Measurements from ENCODE around the gene ADK. TPM values are rescaled to one million over a fixed set of nuclear protein-coding genes. Genes with fewer than 3 reads are reported as not detected.
"Not testable (repeated sequence)": the region's sequence is repeated elsewhere in the genome, so short reads cannot be mapped to it uniquely, and the experiment has no call there.

ADK gene
- total and polyA plus RNA-seq, 2 donors from 2014 or later = 33.0 to 38.3 TPM

GRCh38 chr10:74137992-74138391 is 13.0 kb upstream of the ADK start:
- no peak overlapping the region for H3K4me3 ChIP-seq (ENCODE audit: low read length in 3 of 3)
- TF ChIP-seq, protein P1, sequence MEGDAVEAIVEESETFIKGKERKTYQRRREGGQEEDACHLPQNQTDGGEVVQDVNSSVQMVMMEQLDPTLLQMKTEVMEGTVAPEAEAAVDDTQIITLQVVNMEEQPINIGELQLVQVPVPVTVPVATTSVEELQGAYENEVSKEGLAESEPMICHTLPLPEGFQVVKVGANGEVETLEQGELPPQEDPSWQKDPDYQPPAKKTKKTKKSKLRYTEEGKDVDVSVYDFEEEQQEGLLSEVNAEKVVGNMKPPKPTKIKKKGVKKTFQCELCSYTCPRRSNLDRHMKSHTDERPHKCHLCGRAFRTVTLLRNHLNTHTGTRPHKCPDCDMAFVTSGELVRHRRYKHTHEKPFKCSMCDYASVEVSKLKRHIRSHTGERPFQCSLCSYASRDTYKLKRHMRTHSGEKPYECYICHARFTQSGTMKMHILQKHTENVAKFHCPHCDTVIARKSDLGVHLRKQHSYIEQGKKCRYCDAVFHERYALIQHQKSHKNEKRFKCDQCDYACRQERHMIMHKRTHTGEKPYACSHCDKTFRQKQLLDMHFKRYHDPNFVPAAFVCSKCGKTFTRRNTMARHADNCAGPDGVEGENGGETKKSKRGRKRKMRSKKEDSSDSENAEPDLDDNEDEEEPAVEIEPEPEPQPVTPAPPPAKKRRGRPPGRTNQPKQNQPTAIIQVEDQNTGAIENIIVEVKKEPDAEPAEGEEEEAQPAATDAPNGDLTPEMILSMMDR (IDR thresholded peaks at IDR 0.05; ENCODE audit: borderline replicate concordance, extremely low read depth, insufficient read depth) = no peak
- H3K4me1 ChIP-seq (ENCODE audit: control insufficient read depth in 2 of 3, insufficient read depth in 2 of 3, low read depth in 1 of 3, low read length in 3 of 3) = no peaks in the 10 kb centered on the region
- H3K36me3 ChIP-seq (ENCODE audit: control insufficient read depth in 2 of 3, insufficient read depth in 3 of 3, low read length in 3 of 3) = peaks cover 11 to 27% (median 16%) of the 10 kb centered on the region in 3 donors
- FAIRE-seq (no peak), DNase-seq (no peak)
- no peak overlapping the region for H3K9ac ChIP-seq (ENCODE audit: low read length in 3 of 3)
- no peaks in the 10 kb centered on the region for H3K27me3 ChIP-seq (ENCODE audit: control insufficient read depth, insufficient read depth, low read length)
- intact Hi-C loops (cut with DNase I) = no loop called here
- H3K27ac ChIP-seq (ENCODE audit: low read depth in 2 of 2, low read length in 2 of 2) = no peak overlapping the region
- no peaks in the 10 kb centered on the region for H3K9me3 ChIP-seq (ENCODE audit: control insufficient read depth in 2 of 3, insufficient read depth in 1 of 3, low read length in 3 of 3)

GRCh38 chr10:74138596-74138995 is 12.4 kb upstream of the ADK start:
- H3K4me3 ChIP-seq (ENCODE audit: low read length in 3 of 3); H3K4me1 ChIP-seq (ENCODE audit: control insufficient read depth in 2 of 3, insufficient read depth in 2 of 3, low read depth in 1 of 3, low read length in 3 of 3); DNase-seq; H3K27ac ChIP-seq (ENCODE audit: low read depth in 2 of 2, low read length in 2 of 2); FAIRE-seq; H3K9me3 ChIP-seq (ENCODE audit: control insufficient read depth in 2 of 3, insufficient read depth in 1 of 3, low read length in 3 of 3); H3K27me3 ChIP-seq (ENCODE audit: control insufficient read depth, insufficient read depth, low read length); intact Hi-C loops (cut with DNase I); H3K9ac ChIP-seq (ENCODE audit: low read length in 3 of 3): not testable (repeated sequence)
- peaks cover 11 to 27% (median 16%) of the 10 kb centered on the region in 3 donors for H3K36me3 ChIP-seq (ENCODE audit: control insufficient read depth in 2 of 3, insufficient read depth in 3 of 3, low read length in 3 of 3)

DNA sequence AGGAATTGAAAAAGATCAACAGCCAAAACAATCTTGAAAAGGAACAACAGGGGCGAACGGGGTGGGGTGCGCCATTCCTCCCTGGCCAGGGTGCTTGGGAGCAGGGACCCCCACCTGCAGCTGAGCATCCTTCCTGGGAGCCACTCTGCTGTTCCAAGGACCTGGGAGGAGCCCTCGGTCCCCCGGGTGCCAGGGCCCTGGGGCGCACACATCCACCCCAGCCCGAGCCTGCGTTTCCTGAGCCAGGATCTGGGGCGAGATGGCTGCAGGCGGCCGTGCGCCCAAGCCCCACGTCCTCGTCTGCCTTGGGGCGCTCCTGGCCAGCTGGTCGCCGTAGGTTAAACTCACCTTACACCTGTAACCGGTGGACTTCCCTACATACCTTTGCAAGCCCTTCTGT is 11.0 kb upstream of the ADK start:
- TF ChIP-seq, protein P1 (IDR thresholded peaks at IDR 0.05; ENCODE audit: borderline replicate concordance, extremely low read depth, insufficient read depth) = no peak
- H3K9ac ChIP-seq (ENCODE audit: low read length in 3 of 3) = no peak overlapping the region
- no peak for FAIRE-seq
- H3K9me3 ChIP-seq (ENCODE audit: control insufficient read depth in 2 of 3, insufficient read depth in 1 of 3, low read length in 3 of 3) = no peaks in the 10 kb centered on the region
- intact Hi-C loops (cut with DNase I) = no loop called here
- H3K4me3 ChIP-seq (ENCODE audit: low read length in 3 of 3) = no peak overlapping the region
- no peaks in the 10 kb centered on the region for H3K4me1 ChIP-seq (ENCODE audit: control insufficient read depth in 2 of 3, insufficient read depth in 2 of 3, low read depth in 1 of 3, low read length in 3 of 3)
- no peak overlapping the region for H3K27ac ChIP-seq (ENCODE audit: low read depth in 2 of 2, low read length in 2 of 2)
- DNase-seq = no peak
- H3K36me3 ChIP-seq (ENCODE audit: control insufficient read depth in 2 of 3, insufficient read depth in 3 of 3, low read length in 3 of 3) = peaks cover 11 to 24% (median 13%) of the 10 kb centered on the region in 3 donors
- H3K27me3 ChIP-seq (ENCODE audit: control insufficient read depth, insufficient read depth, low read length) = no peaks in the 10 kb centered on the region

- no peaks in the 10 kb centered on the region for H3K9me3 ChIP-seq (ENCODE audit: control insufficient read depth in 2 of 3, insufficient read depth in 1 of 3, low read length in 3 of 3)
- DNase-seq = no peak
- H3K9ac ChIP-seq (ENCODE audit: low read length in 3 of 3) = no peak overlapping the region
- no peak overlapping the region for H3K27ac ChIP-seq (ENCODE audit: low read depth in 2 of 2, low read length in 2 of 2)
- H3K4me3 ChIP-seq (ENCODE audit: low read length in 3 of 3) = no peak overlapping the region
- peaks cover 11 to 23% (median 13%) of the 10 kb centered on the region in 3 donors for H3K36me3 ChIP-seq (ENCODE audit: control insufficient read depth in 2 of 3, insufficient read depth in 3 of 3, low read length in 3 of 3)
- no peaks in the 10 kb centered on the region for H3K27me3 ChIP-seq (ENCODE audit: control insufficient read depth, insufficient read depth, low read length)
- TF ChIP-seq, protein P1 (IDR thresholded peaks at IDR 0.05; ENCODE audit: borderline replicate concordance, extremely low read depth, insufficient read depth) = no peak
- no peaks in the 10 kb centered on the region for H3K4me1 ChIP-seq (ENCODE audit: control insufficient read depth in 2 of 3, insufficient read depth in 2 of 3, low read depth in 1 of 3, low read length in 3 of 3)
- intact Hi-C loops (cut with DNase I) = no loop called here
- FAIRE-seq = no peak
These were observed 10.5 kb upstream of the ADK start for GRCh38 chr10:74140553-74140952.
